ENCODE measurements around the gene FMN1.

Gene FMN1

GRCh38 chr15:32802286-32802936, 392.1 kb downstream of the FMN1 start:
- DNase-seq, result no peak

- no peak for DNase-seq
Measured at GRCh38 chr15:32799936-32800535, 394.5 kb downstream of the FMN1 start.

GRCh38 chr15:32796856-32797255, 397.7 kb downstream of the FMN1 start:
- no peak for DNase-seq

GRCh38 chr15:32794973-32795372, 399.5 kb downstream of the FMN1 start:
- DNase-seq, result no peak

GRCh38 chr15:32792436-32792835, 402.1 kb downstream of the FMN1 start:
- no peak for DNase-seq

GRCh38 chr15:32790352-32790999, 404.0 kb downstream of the FMN1 start:
- DNase-seq, result no peak

GRCh38 chr15:32787949-32788348, 406.6 kb downstream of the FMN1 start:
- DNase-seq, result no peak

GRCh38 chr15:32786906-32787305, 407.6 kb downstream of the FMN1 start:
- DNase-seq, result no peak

- no peak for DNase-seq
Measured at GRCh38 chr15:32784581-32784980, 409.9 kb downstream of the FMN1 start.

- no peak for DNase-seq
Measured at GRCh38 chr15:32781781-32782180, 412.7 kb downstream of the FMN1 start.

GRCh38 chr15:32778391-32779176, 415.9 kb downstream of the FMN1 start:
- DNase-seq, result no peak

- DNase-seq, result no peak
Measured at GRCh38 chr15:32775103-32775502, 419.4 kb downstream of the FMN1 start.

- no peak for DNase-seq
Measured at GRCh38 chr15:32774022-32774421, 420.5 kb downstream of the FMN1 start.

- DNase-seq, result no peak
Measured at GRCh38 chr15:32767236-32767635, 427.3 kb downstream of the FMN1 start.

GRCh38 chr15:32766101-32766500, 428.4 kb downstream of the FMN1 start:
- no peak for DNase-seq

GRCh38 chr15:32765236-32765635, 429.3 kb downstream of the FMN1 start:
- DNase-seq, result no peak

- DNase-seq, result no peak
Measured at GRCh38 chr15:32763295-32763694, 431.2 kb downstream of the FMN1 start.

- no peak for DNase-seq
Measured at GRCh38 chr15:32757426-32757825, 437.1 kb downstream of the FMN1 start.

- no peak for DNase-seq
Measured at GRCh38 chr15:32750979-32751378, 443.5 kb downstream of the FMN1 start.

- DNase-seq, result no peak
Measured at GRCh38 chr15:32747921-32748342, 446.6 kb downstream of the FMN1 start.

- no peak for DNase-seq
Measured at GRCh38 chr15:32746116-32746857, 448.2 kb downstream of the FMN1 start.

- no peak for DNase-seq
Measured at GRCh38 chr15:32743411-32744140, 450.9 kb downstream of the FMN1 start.

All from NCI-H1048 (cell line).